Skeletal muscle tissue (tissue), 4 donors: ENCODE measurements around the gene OR2L2. TPM values are rescaled to one million over a fixed set of nuclear protein-coding genes. Genes with fewer than 3 reads are reported as not detected.

Experiments used
- H3K27ac ChIP-seq: one replicate; pipeline ENCODE4 v1.7.0; 2013; ENCODE audit warnings: mild to moderate bottlenecking, low read depth, low read length, inconsistent platforms
- H3K27me3 ChIP-seq, 3 donors: one replicate each; pipeline ENCODE4 v1.7.0; 2013; ENCODE audit warnings: low read length in 3 of 3; ENCODE audit not compliant: control insufficient read depth in 3 of 3, insufficient read depth in 3 of 3
- H3K36me3 ChIP-seq, 3 donors: one replicate each; pipeline ENCODE4 v1.7.0; 2013; ENCODE audit warnings: low read length in 3 of 3; ENCODE audit not compliant: control insufficient read depth in 3 of 3, insufficient read depth in 3 of 3
- H3K4me1 ChIP-seq, 3 donors: one replicate each; pipeline ENCODE4 v1.7.0; 2013; ENCODE audit warnings: low read length in 3 of 3, mild to moderate bottlenecking in 3 of 3; ENCODE audit not compliant: control insufficient read depth in 3 of 3, insufficient read depth in 3 of 3
- H3K4me3 ChIP-seq, 3 donors: one replicate each; pipeline ENCODE4 v1.7.0; 2013; ENCODE audit warnings: low read length in 3 of 3
- H3K9ac ChIP-seq, 3 donors: one replicate each; pipeline ENCODE4 v1.7.0; 2013; ENCODE audit warnings: low read length in 3 of 3, mild to moderate bottlenecking in 3 of 3, moderate library complexity in 2 of 3, low read depth in 1 of 3
- H3K9me3 ChIP-seq, 3 donors: one replicate each; pipeline ENCODE4 v1.7.0; 2013; ENCODE audit warnings: low read length in 3 of 3; ENCODE audit not compliant: control insufficient read depth in 3 of 3
- total RNA-seq: library from RNA; depleted of rRNA; stranded (reverse); fragments of >200 nt; gene quantifications from one replicate; pipeline ENCODE4 v1.2.3, GENCODE V29; 2014
- donor health status: Osteomylitis.

Gene OR2L2
- not detected for total RNA-seq

- Histone ChIP-seq H3K4me1 (no peaks in the 10 kb centered on the region), H3K27ac (no peak within 1 kb of the TSS), H3K36me3 (no peaks in the 10 kb centered on the region), H3K9ac (no peak within 1 kb of the TSS), H3K4me3 (no peak within 1 kb of the TSS), H3K9me3 (no peaks in the 10 kb centered on the region), H3K27me3 (no peaks in the 10 kb centered on the region)
Observed at GRCh38 chr1:248029770-248030169, at the start of gene OR2L2. Gene OR2L2 (plus strand): TSS chr1:248030070. CDS start chr1:248038268, 8,198 bp downstream.

GRCh38 chr1:247992986-247993385 lies 36.9 kb upstream of the OR2L2 start:
- Histone ChIP-seq H3K27ac (no peak overlapping the region), H3K9ac (no peak overlapping the region), H3K4me3 (no peak overlapping the region), H3K36me3 (no peaks in the 10 kb centered on the region), H3K4me1 (no peaks in the 10 kb centered on the region), H3K27me3 (no peaks in the 10 kb centered on the region), H3K9me3 (peaks cover 0 to 3% (median 0%) of the 10 kb centered on the region in 3 donors)

- Histone ChIP-seq H3K4me1 (no peaks in the 10 kb centered on the region), H3K9me3 (no peaks in the 10 kb centered on the region), H3K4me3 (no peak overlapping the region), H3K27ac (no peak overlapping the region), H3K9ac (no peak overlapping the region), H3K36me3 (no peaks in the 10 kb centered on the region), H3K27me3 (no peaks in the 10 kb centered on the region)
Observed at GRCh38 chr1:247998811-247999210, 31.1 kb upstream of the OR2L2 start.

- H3K4me3 ChIP-seq = no peak overlapping the region
- H3K9ac ChIP-seq = no peak overlapping the region
- no peaks in the 10 kb centered on the region for H3K9me3 ChIP-seq
- no peak overlapping the region for H3K27ac ChIP-seq
- no peaks in the 10 kb centered on the region for H3K36me3 ChIP-seq
- H3K27me3 ChIP-seq = no peaks in the 10 kb centered on the region
- no peaks in the 10 kb centered on the region for H3K4me1 ChIP-seq
Observed at GRCh38 chr1:248000169-248000568, 29.7 kb upstream of the OR2L2 start.

GRCh38 chr1:248007778-248008177 lies 22.1 kb upstream of the OR2L2 start:
- Histone ChIP-seq H3K9me3 (peaks cover 0 to 5% (median 2%) of the 10 kb centered on the region in 3 donors), H3K27ac (no peak overlapping the region)

GRCh38 chr1:248009681-248010080 lies 20.2 kb upstream of the OR2L2 start:
- H3K9me3 ChIP-seq = peaks cover 2 to 5% (median 2%) of the 10 kb centered on the region in 3 donors

More at GRCh38 chr1:248007778-248008177, 22.1 kb upstream of the OR2L2 start:
- Histone ChIP-seq H3K27me3 (no peaks in the 10 kb centered on the region), H3K9ac (no peak overlapping the region), H3K4me3 (no peak overlapping the region), H3K36me3 (no peaks in the 10 kb centered on the region), H3K4me1 (no peaks in the 10 kb centered on the region)

GRCh38 chr1:248013229-248013710 lies 16.6 kb upstream of the OR2L2 start, which contains the start of gene OR2L5:
Gene OR2L5 (plus strand): TSS chr1:248013660. CDS start chr1:248021948, 8,288 bp downstream.
- Histone ChIP-seq H3K4me1 (no peaks in the 10 kb centered on the region), H3K4me3 (no peak within 1 kb of the TSS), H3K9me3 (peaks cover 0 to 3% (median 0%) of the 10 kb centered on the region in 3 donors), H3K27me3 (no peaks in the 10 kb centered on the region), H3K9ac (no peak within 1 kb of the TSS), H3K27ac (no peak within 1 kb of the TSS), H3K36me3 (no peaks in the 10 kb centered on the region)

More at GRCh38 chr1:248009681-248010080, 20.2 kb upstream of the OR2L2 start:
- H3K27ac ChIP-seq = no peak overlapping the region
- no peaks in the 10 kb centered on the region for H3K27me3 ChIP-seq
- no peak overlapping the region for H3K4me3 ChIP-seq
- H3K36me3 ChIP-seq = no peaks in the 10 kb centered on the region
- no peaks in the 10 kb centered on the region for H3K4me1 ChIP-seq
- H3K9ac ChIP-seq = no peak overlapping the region

GRCh38 chr1:248015803-248016202 lies 14.1 kb upstream of the OR2L2 start:
- peaks cover 0 to 3% (median 0%) of the 10 kb centered on the region in 3 donors for H3K9me3 ChIP-seq
- H3K27me3 ChIP-seq = no peaks in the 10 kb centered on the region
- no peak overlapping the region for H3K9ac ChIP-seq
- no peak overlapping the region for H3K27ac ChIP-seq
- no peaks in the 10 kb centered on the region for H3K36me3 ChIP-seq
- H3K4me3 ChIP-seq = no peak overlapping the region
- no peaks in the 10 kb centered on the region for H3K4me1 ChIP-seq

GRCh38 chr1:248045209-248045608 lies 15.3 kb downstream of the OR2L2 start:
- H3K4me1 ChIP-seq = no peaks in the 10 kb centered on the region
- H3K27me3 ChIP-seq = no peaks in the 10 kb centered on the region
- no peak overlapping the region for H3K4me3 ChIP-seq
- H3K27ac ChIP-seq = no peak overlapping the region
- no peaks in the 10 kb centered on the region for H3K36me3 ChIP-seq
- no peak overlapping the region for H3K9ac ChIP-seq
- peaks cover 0 to 4% (median 0%) of the 10 kb centered on the region in 3 donors for H3K9me3 ChIP-seq

GRCh38 chr1:248046536-248046935 lies 16.7 kb downstream of the OR2L2 start, which contains the start of gene OR2L3:
Gene OR2L3 (plus strand): TSS chr1:248046836. CDS start chr1:248060682, 13,846 bp downstream.
- no peak within 1 kb of the TSS for H3K27ac ChIP-seq
- H3K9ac ChIP-seq = no peak within 1 kb of the TSS
- H3K27me3 ChIP-seq = no peaks in the 10 kb centered on the region
- H3K4me3 ChIP-seq = no peak within 1 kb of the TSS
- no peaks in the 10 kb centered on the region for H3K4me1 ChIP-seq
- H3K36me3 ChIP-seq = no peaks in the 10 kb centered on the region
- peaks cover 0 to 4% (median 0%) of the 10 kb centered on the region in 3 donors for H3K9me3 ChIP-seq
